A549 (cell line): ENCODE measurements around the gene SRSF10.

Source experiments
- CBX2 ChIP-seq: fragments of 200-600 bp; sonication (generic); IDR thresholded peaks from 2 replicates; pipeline ENCODE4 v1.6.1; 2016; ENCODE audit warnings: low read depth, mild to moderate bottlenecking, borderline replicate concordance
- CEBPB ChIP-seq, 2 experiments: fragments of >200 bp in 1 of 2; sonication (Bioruptor Twin) in 1 of 2; formaldehyde crosslinking in 1 of 2; IDR thresholded peaks; 2 replicates each; pipeline ENCODE4 v1.6.1; 2012 to 2016
- CTCF ChIP-seq: fragments of >200 bp; sonication (Bioruptor Twin); formaldehyde crosslinking; IDR thresholded peaks from 3 replicates; pipeline ENCODE4 v1.5.1; 2016
- PHF8 ChIP-seq: fragments of 200-600 bp; sonication (generic); IDR thresholded peaks from 2 replicates; pipeline ENCODE4 v1.6.1; 2016; ENCODE audit warnings: low read depth, mild to moderate bottlenecking, antibody characterized with exemption, moderate library complexity, borderline replicate concordance
- POLR2A ChIP-seq: IDR thresholded peaks from 2 replicates; pipeline ENCODE4 v1.6.1; 2012; ENCODE audit warnings: mild to moderate bottlenecking, low read length

- no peak for TF ChIP-seq CTCF
- TF ChIP-seq POLR2A = no peak
- no peak for TF ChIP-seq PHF8
- no peak for TF ChIP-seq CEBPB (IDR thresholded peaks at IDR 0.05)
- TF ChIP-seq CBX2 = no peak
Observed at GRCh38 chr1:23928789-23929188, 51.3 kb downstream of the SRSF10 start.
